Uterus (tissue), 4 donors: ENCODE data around the gene HTR3B. TPM values are rescaled to one million over a fixed set of nuclear protein-coding genes. Genes with fewer than 3 reads are reported as not detected.

ENCODE experiments used
- DNase-seq, 2 donors: peaks; one replicate each; pipeline ENCODE4 v3.0.0-alpha.2; 2019 to 2020
- H3K27ac ChIP-seq, 2 donors: fragments of 200-600 bp; sonication (generic); 1 replicate in 1 of 2; 2 replicates in 1 of 2; pipeline ENCODE4 v1.5.1; 2016 to 2018
- H3K27me3 ChIP-seq, 2 donors: fragments of 200-600 bp; sonication (generic); one replicate each; pipeline ENCODE4 v1.5.1; 2018 to 2019; ENCODE audit warnings: control low read depth in 1 of 2
- H3K36me3 ChIP-seq, 2 donors: fragments of 200-600 bp; sonication (generic); one replicate each; pipeline ENCODE4 v1.5.1; 2019; ENCODE audit warnings: control low read depth in 1 of 2
- H3K4me1 ChIP-seq, 2 donors: fragments of 200-600 bp; sonication (generic); one replicate each; pipeline ENCODE4 v1.5.1; 2018 to 2019; ENCODE audit warnings: control low read depth in 1 of 2
- H3K4me3 ChIP-seq, 2 donors: fragments of 200-600 bp; sonication (generic); 1 replicate in 1 of 2; 2 replicates in 1 of 2; pipeline ENCODE4 v1.5.1; 2018 to 2019; ENCODE audit warnings: mild to moderate bottlenecking in 1 of 2
- H3K9me3 ChIP-seq, 2 donors: fragments of 200-600 bp; sonication (generic); one replicate each; pipeline ENCODE4 v1.5.1; 2019; ENCODE audit warnings: control low read depth in 1 of 2
- POLR2A ChIP-seq, 2 donors: fragments of 450-650 bp; IDR thresholded peaks; one replicate each; pipeline ENCODE4 v1.6.1; 2016; ENCODE audit warnings: antibody characterized with exemption in 2 of 2, mild to moderate bottlenecking in 1 of 2, moderate library complexity in 1 of 2
- intact Hi-C: fragments of 100-400 bp; cut with DNase I; formaldehyde crosslinking; loops from one replicate; pipeline ENCODE4 v1.15.1; 2023; ENCODE audit warnings: low total_unique reads
- small RNA-seq: library from RNA; depleted of rRNA; stranded (forward); fragments of <200 nt; gene quantifications from one replicate; pipeline ENCODE3, GENCODE V24; 2016
- total RNA-seq, 4 donors: library from RNA; depleted of rRNA in 3 of 4; stranded (reverse); fragments of >200 nt in 3 of 4; gene quantifications; one replicate each; pipeline versions ENCODE4 v1.1.0 to v1.2.4, GENCODE V29; 2014 to 2023
- TF ChIP-seq, protein P1 (sequence below), 4 experiments: fragments of 200-600 bp in 2 of 4; fragments of 450-650 bp in 2 of 4; sonication (generic) in 2 of 4; IDR thresholded peaks; one replicate each; pipeline ENCODE4 v1.5.1; 2016 to 2019; ENCODE audit warnings: antibody characterized with exemption in 4 of 4, mild to moderate bottlenecking in 2 of 4, moderate library complexity in 1 of 4
- donor health status: DM: yes; HTN: yes; CAD: no.

HTR3B gene
- total RNA-seq, 4 donors from 2014 or later: not detected

DNA sequence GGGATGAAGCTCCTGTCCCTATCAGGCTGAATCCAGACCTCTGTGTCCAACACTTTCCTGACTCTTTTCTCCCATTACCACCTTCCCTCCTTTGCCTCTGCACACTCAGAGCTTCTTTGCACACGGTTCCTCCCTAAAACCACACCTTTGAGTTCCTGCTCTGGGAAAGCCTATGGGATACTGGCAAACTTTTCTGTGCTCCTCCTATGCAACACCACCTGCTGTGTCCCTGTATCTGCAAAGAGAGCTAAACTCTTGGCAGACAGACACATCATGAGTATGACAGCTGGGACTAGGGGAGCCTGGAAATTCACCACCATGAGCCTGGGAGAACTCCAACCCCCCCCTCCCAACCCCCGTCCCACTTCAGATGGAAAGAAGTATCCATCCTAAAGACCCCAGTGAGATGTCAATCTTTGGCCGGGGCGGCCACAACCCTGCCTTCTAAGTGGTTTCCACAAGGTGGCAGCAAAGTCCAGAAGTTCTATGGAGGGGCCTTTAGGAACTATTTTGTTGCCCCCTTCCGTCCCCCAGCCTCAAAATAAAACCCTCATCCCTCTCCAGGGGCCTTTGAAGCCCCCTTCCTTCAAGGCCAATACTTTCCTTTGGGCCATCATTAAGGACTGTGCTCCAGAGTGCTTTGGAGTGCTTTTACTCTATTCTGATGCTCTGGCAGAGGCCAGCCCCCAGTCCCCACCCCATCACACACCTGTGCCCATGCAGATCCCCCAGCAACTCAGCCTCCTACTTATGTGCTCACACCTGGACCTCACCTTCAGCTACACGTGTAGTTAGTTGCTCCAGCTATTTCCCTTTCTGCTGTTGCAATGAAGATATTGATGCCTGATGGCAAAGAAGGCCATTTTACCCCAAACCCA is 89.7 kb downstream of the HTR3B start:
- no peak overlapping the region for H3K27ac ChIP-seq
- H3K27me3 ChIP-seq: no peaks in the 10 kb centered on the region
- H3K36me3 ChIP-seq: no peaks in the 10 kb centered on the region
- H3K4me1 ChIP-seq: no peaks in the 10 kb centered on the region
- H3K9me3 ChIP-seq: no peaks in the 10 kb centered on the region
- no peak overlapping the region for H3K4me3 ChIP-seq
- TF ChIP-seq, protein P1, sequence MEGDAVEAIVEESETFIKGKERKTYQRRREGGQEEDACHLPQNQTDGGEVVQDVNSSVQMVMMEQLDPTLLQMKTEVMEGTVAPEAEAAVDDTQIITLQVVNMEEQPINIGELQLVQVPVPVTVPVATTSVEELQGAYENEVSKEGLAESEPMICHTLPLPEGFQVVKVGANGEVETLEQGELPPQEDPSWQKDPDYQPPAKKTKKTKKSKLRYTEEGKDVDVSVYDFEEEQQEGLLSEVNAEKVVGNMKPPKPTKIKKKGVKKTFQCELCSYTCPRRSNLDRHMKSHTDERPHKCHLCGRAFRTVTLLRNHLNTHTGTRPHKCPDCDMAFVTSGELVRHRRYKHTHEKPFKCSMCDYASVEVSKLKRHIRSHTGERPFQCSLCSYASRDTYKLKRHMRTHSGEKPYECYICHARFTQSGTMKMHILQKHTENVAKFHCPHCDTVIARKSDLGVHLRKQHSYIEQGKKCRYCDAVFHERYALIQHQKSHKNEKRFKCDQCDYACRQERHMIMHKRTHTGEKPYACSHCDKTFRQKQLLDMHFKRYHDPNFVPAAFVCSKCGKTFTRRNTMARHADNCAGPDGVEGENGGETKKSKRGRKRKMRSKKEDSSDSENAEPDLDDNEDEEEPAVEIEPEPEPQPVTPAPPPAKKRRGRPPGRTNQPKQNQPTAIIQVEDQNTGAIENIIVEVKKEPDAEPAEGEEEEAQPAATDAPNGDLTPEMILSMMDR (IDR thresholded peaks at IDR 0.05): peak; percentile 64 to 71 (median 66)
- no peak for TF ChIP-seq POLR2A (IDR thresholded peaks at IDR 0.05)
- intact Hi-C loops: loop anchor here (10.0 kb wide), 1 partner anchor 270 kb away; no protein-coding TSS in a partner anchor
- DNase-seq: peak in 1 of 2 donors; percentile 27

Small RNAs within 50 kb of the gene (small RNA-seq; reads per million reads assigned to genes)
- not detected for gene RNU6-1107P

Other genes starting within 250 kb of the HTR3B start
- 1 to 10 TPM in 2 of 4 donors, under 1 TPM in 1, not detected in 1; 0.29 to 2.1 (median 1.9) TPM for gene TMPRSS5, start 198.5 kb upstream of the HTR3B start, total RNA-seq
- gene ZW10, start 131.1 kb upstream of the HTR3B start, total RNA-seq: 100 to 1,000 TPM in 1 of 4 donors, 10 to 100 TPM in 2, 1 to 10 TPM in 1; 5.6 to 122 (median 19.5) TPM
- gene CLDN25, start 125.0 kb upstream of the HTR3B start, total RNA-seq: not detected
- gene USP28, start 29.2 kb upstream of the HTR3B start, total RNA-seq: 10 to 100 TPM in 3 of 4 donors, 1 to 10 TPM in 1; 5.3 to 43.3 (median 22.4) TPM
- gene HTR3A, start 70.3 kb downstream of the HTR3B start, total RNA-seq: under 1 TPM in 2 of 4 donors, not detected in 2; 0.14 to 0.21 TPM
- gene ZBTB16, start 154.9 kb downstream of the HTR3B start, total RNA-seq: 100 to 1,000 TPM in 3 of 4 donors, 10 to 100 TPM in 1; 25.5 to 302 (median 151) TPM